Nephron (organoid): ENCODE measurements around the gene ANKRD11.

Experiments used
- H3K27ac Mint-ChIP-seq, 3 experiments: 2 replicates each; pipeline ENCODE4 v1.8.0; 2020; ENCODE audit warnings: mixed read lengths in 3 of 3, mild to moderate bottlenecking in 2 of 3, moderate library complexity in 1 of 3
- H3K27me3 Mint-ChIP-seq: 2 replicates; pipeline ENCODE4 v1.8.0; 2021; ENCODE audit warnings: low read depth, mild to moderate bottlenecking, moderate library complexity, mixed read lengths
- H3K36me3 Mint-ChIP-seq: 2 replicates; pipeline ENCODE4 v1.8.0; 2020; ENCODE audit warnings: low read depth, mixed read lengths
- H3K4me1 Mint-ChIP-seq: 2 replicates; pipeline ENCODE4 v1.8.0; 2020; ENCODE audit warnings: mixed read lengths
- H3K4me3 Mint-ChIP-seq, 3 experiments: 2 replicates each; pipeline ENCODE4 v1.8.0; 2020; ENCODE audit warnings: mild to moderate bottlenecking in 3 of 3, mixed read lengths in 3 of 3, moderate library complexity in 2 of 3
- H3K9me3 Mint-ChIP-seq: 2 replicates; pipeline ENCODE4 v1.8.0; 2020; ENCODE audit warnings: mixed read lengths
- CTCF ChIP-seq, 3 experiments: fragments of 200-600 bp; sonication (generic); IDR thresholded peaks; one replicate each; pipeline ENCODE4 v1.5.0; 2021; ENCODE audit warnings: antibody characterized with exemption in 3 of 3; ENCODE audit not compliant: unreplicated experiment in 3 of 3

The ANKRD11 gene

GRCh38 chr16:89534252-89534756 is 43.9 kb upstream of the ANKRD11 start:
- Mint-ChIP-seq H3K4me1 (peaks cover 5% of the 10 kb centered on the region), H3K9me3 (no peaks in the 10 kb centered on the region), H3K27ac (no peak overlapping the region), H3K36me3 (peaks cover 48% of the 10 kb centered on the region), H3K4me3 (no peak overlapping the region), H3K27me3 (no peaks in the 10 kb centered on the region)
- no peak for TF ChIP-seq CTCF (IDR thresholded peaks at IDR 0.05; ENCODE audit: unreplicated experiment in 3 of 3)

- no peaks in the 10 kb centered on the region for H3K9me3 Mint-ChIP-seq
- H3K4me1 Mint-ChIP-seq, result peaks cover 4% of the 10 kb centered on the region
- H3K36me3 Mint-ChIP-seq, result peaks cover 62% of the 10 kb centered on the region
- no peak overlapping the region for H3K27ac Mint-ChIP-seq
- TF ChIP-seq CTCF (IDR thresholded peaks at IDR 0.05; ENCODE audit: unreplicated experiment in 3 of 3), result no peak
- H3K27me3 Mint-ChIP-seq, result no peaks in the 10 kb centered on the region
- no peak overlapping the region for H3K4me3 Mint-ChIP-seq
Measured at GRCh38 chr16:89531821-89532526, 41.6 kb upstream of the ANKRD11 start.

- Mint-ChIP-seq H3K27me3 (no peaks in the 10 kb centered on the region), H3K36me3 (peaks cover 70% of the 10 kb centered on the region), H3K4me1 (no peaks in the 10 kb centered on the region), H3K4me3 (no peak overlapping the region), H3K9me3 (no peaks in the 10 kb centered on the region), H3K27ac (no peak overlapping the region)
- no peak for TF ChIP-seq CTCF (IDR thresholded peaks at IDR 0.05; ENCODE audit: unreplicated experiment in 3 of 3)
Measured at GRCh38 chr16:89530401-89531381, 40.3 kb upstream of the ANKRD11 start.

GRCh38 chr16:89529097-89529496 is 38.7 kb upstream of the ANKRD11 start:
- Mint-ChIP-seq H3K36me3 (peaks cover 69% of the 10 kb centered on the region), H3K9me3 (no peaks in the 10 kb centered on the region), H3K27me3 (no peaks in the 10 kb centered on the region), H3K4me1 (no peaks in the 10 kb centered on the region), H3K4me3 (no peak overlapping the region), H3K27ac (no peak overlapping the region)
- no peak for TF ChIP-seq CTCF (IDR thresholded peaks at IDR 0.05; ENCODE audit: unreplicated experiment in 3 of 3)

GRCh38 chr16:89525146-89525913 is 35.0 kb upstream of the ANKRD11 start:
- H3K36me3 Mint-ChIP-seq, result peaks cover 75% of the 10 kb centered on the region
- no peak overlapping the region for H3K27ac Mint-ChIP-seq
- no peaks in the 10 kb centered on the region for H3K4me1 Mint-ChIP-seq
- H3K4me3 Mint-ChIP-seq, result no peak overlapping the region
- TF ChIP-seq CTCF (IDR thresholded peaks at IDR 0.05; ENCODE audit: unreplicated experiment in 3 of 3), result no peak
- no peaks in the 10 kb centered on the region for H3K27me3 Mint-ChIP-seq
- H3K9me3 Mint-ChIP-seq, result no peaks in the 10 kb centered on the region
